HCT116 (cell line): ENCODE measurements around the gene MEIS1. TPM values are rescaled to one million over a fixed set of nuclear protein-coding genes. Genes with fewer than 3 reads are reported as not detected.

Source experiments
- ATAC-seq: fragments of 200-7000 bp; cut with Tn5 transposase; 2 replicates; pipeline ENCODE4 v1.9.1; 2020; ENCODE audit warnings: mild to moderate bottlenecking, moderate library complexity
- BruUV-seq: library from RNA; stranded (reverse); fragments of 400-500 nt; replicated peaks from 2 replicates; lab custom pipeline; 2021; lab: Mats Ljungman, UMichigan
- CTCF ChIA-PET: fragments of 300-600 bp; sonication (Branson Sonifier 250); formaldehyde crosslinking; loops from one replicate; lab custom pipeline; 2021; ENCODE audit warnings: antibody characterized with exemption; lab: Charles Lee
- POLR2A ChIA-PET: fragments of 300-600, 350-600 bp; sonication (Branson Sonifier 250); formaldehyde crosslinking; loops from one replicate; lab custom pipeline; 2021; ENCODE audit warnings: antibody characterized with exemption; lab: Charles Lee
- RAD21 ChIA-PET, 2 experiments: fragments of 300-600 bp; sonication (Branson Sonifier 250); formaldehyde crosslinking; loops; one replicate each; lab custom pipeline; 2023; ENCODE audit warnings: low total read pairs in 2 of 2; ENCODE audit not compliant: uncharacterized antibody in 2 of 2, unreplicated experiment in 2 of 2, low non-redundant PET in 1 of 2; lab: Charles Lee
- DNase-seq: peaks from one replicate; pipeline ENCODE4 v3.0.0-alpha.2; 2010; ENCODE audit warnings: low read depth, low spot score
- H2AFZ ChIP-seq: fragments of 200-600 bp; shearing (Covaris generic), sonication (generic); 2 replicates; pipeline ENCODE4 v1.6.1; 2017; ENCODE audit warnings: low read depth, mixed run types, mixed read lengths, antibody characterized with exemption, low read length; ENCODE audit not compliant: poor library complexity, severe bottlenecking
- H3K27ac ChIP-seq: 2 replicates; pipeline ENCODE4 v1.5.1; 2012; ENCODE audit warnings: low read depth, low read length
- H3K27me3 ChIP-seq: fragments of 200-600 bp; sonication (generic); 2 replicates; pipeline ENCODE4 v1.6.1; 2016; ENCODE audit warnings: mixed run types, low read length, mixed read lengths; ENCODE audit not compliant: insufficient read depth
- H3K36me3 ChIP-seq, 2 experiments: fragments of 200-500 bp in 1 of 2; fragments of 200-600 bp in 1 of 2; sonication (Bioruptor generic) in 1 of 2; sonication (generic) in 1 of 2; 2 replicates each; pipeline versions ENCODE4 v1.5.1 to v1.6.1; 2014 to 2016; ENCODE audit warnings: low read length in 2 of 2, inconsistent platforms in 1 of 2, mixed read lengths in 1 of 2, mixed run types in 1 of 2; ENCODE audit not compliant: insufficient read depth in 2 of 2, control insufficient read depth in 1 of 2
- H3K4me1 ChIP-seq, 2 experiments: fragments of 200-600 bp in 1 of 2; sonication (generic) in 1 of 2; 2 replicates each; pipeline versions ENCODE4 v1.5.1 to v1.6.1; 2012 to 2017; ENCODE audit warnings: low read length in 2 of 2, inconsistent platforms in 1 of 2, mild to moderate bottlenecking in 1 of 2, mixed read lengths in 1 of 2, mixed run types in 1 of 2, moderate library complexity in 1 of 2; ENCODE audit not compliant: insufficient read depth in 2 of 2, control insufficient read depth in 1 of 2
- H3K4me2 ChIP-seq: fragments of 200-600 bp; sonication (generic); 2 replicates; pipeline ENCODE4 v1.6.1; 2017; ENCODE audit warnings: mixed run types, low read length, mixed read lengths
- H3K4me3 ChIP-seq, 2 experiments: fragments of 200-600 bp in 1 of 2; sonication (generic) in 1 of 2; replicated peaks in 1 of 2; 2 replicates each; pipeline ENCODE4 v1.5.1; 2011 to 2016; ENCODE audit warnings: low read length in 2 of 2, control low read depth in 1 of 2, low read depth in 1 of 2, mild to moderate bottlenecking in 1 of 2, mixed read lengths in 1 of 2, mixed run types in 1 of 2
- H3K79me2 ChIP-seq: fragments of 200-600 bp; sonication (generic); 2 replicates; pipeline ENCODE4 v1.6.1; 2017; ENCODE audit warnings: mild to moderate bottlenecking, mixed run types, low read length, moderate library complexity, mixed read lengths; ENCODE audit not compliant: insufficient read depth
- H3K9ac ChIP-seq: fragments of 200-600 bp; sonication (generic); 2 replicates; pipeline ENCODE4 v1.6.1; 2016; ENCODE audit warnings: low read length, mixed read lengths
- H3K9me2 ChIP-seq: fragments of 200-600 bp; sonication (generic), shearing (Covaris generic); 2 replicates; pipeline ENCODE4 v1.6.1; 2017; ENCODE audit warnings: mixed run types, mild to moderate bottlenecking, moderate library complexity; ENCODE audit not compliant: insufficient read depth
- H3K9me3 ChIP-seq, 2 experiments: fragments of 200-500 bp in 1 of 2; fragments of 200-600 bp in 1 of 2; sonication (Bioruptor generic) in 1 of 2; sonication (generic) in 1 of 2; 2 replicates each; pipeline ENCODE4 v1.6.1; 2014 to 2017; ENCODE audit warnings: low read length in 2 of 2, mixed read lengths in 2 of 2, inconsistent platforms in 1 of 2, low read depth in 1 of 2, mild to moderate bottlenecking in 1 of 2, mixed run types in 1 of 2, moderate library complexity in 1 of 2; ENCODE audit not compliant: control insufficient read depth in 1 of 2, insufficient read depth in 1 of 2
- H4K20me1 ChIP-seq: fragments of 200-600 bp; sonication (generic), shearing (Covaris generic); 2 replicates; pipeline ENCODE4 v1.6.1; 2017; ENCODE audit warnings: mixed run types, mild to moderate bottlenecking, moderate library complexity; ENCODE audit not compliant: insufficient read depth
- CEBPB ChIP-seq: IDR thresholded peaks from 2 replicates; pipeline ENCODE4 v1.6.1; 2012; ENCODE audit warnings: low read depth
- EGR1 ChIP-seq: IDR thresholded peaks from 2 replicates; pipeline ENCODE4 v1.6.1; 2012; ENCODE audit warnings: low read depth
- ELF1 ChIP-seq: IDR thresholded peaks from 2 replicates; pipeline ENCODE4 v1.6.1; 2012; ENCODE audit warnings: low read depth, borderline replicate concordance
- EZH2 ChIP-seq: fragments of 200-600 bp; sonication (generic); IDR thresholded peaks from 2 replicates; pipeline ENCODE4 v1.6.1; 2017; ENCODE audit warnings: antibody characterized with exemption, mixed run types
- FOSL1 ChIP-seq: IDR thresholded peaks from 2 replicates; pipeline ENCODE4 v1.6.1; 2012; ENCODE audit warnings: low read depth
- MAX ChIP-seq: IDR thresholded peaks from 2 replicates; pipeline ENCODE4 v1.6.1; 2012
- POLR2A ChIP-seq: IDR thresholded peaks from 2 replicates; pipeline ENCODE4 v1.7.0; 2011; ENCODE audit warnings: borderline replicate concordance; ENCODE audit not compliant: insufficient read depth, insufficient read length; ENCODE audit errors: extremely low read depth
- RAD21 ChIP-seq: IDR thresholded peaks from 2 replicates; pipeline ENCODE4 v1.6.1; 2012; ENCODE audit warnings: low read depth, mild to moderate bottlenecking
- SIN3A ChIP-seq: IDR thresholded peaks from 2 replicates; pipeline ENCODE4 v1.6.1; 2012; ENCODE audit warnings: low read depth
- ZNF274 ChIP-seq: fragments of 200-500 bp; sonication (Bioruptor generic); IDR thresholded peaks from 2 replicates; pipeline ENCODE4 v1.6.1; 2014; ENCODE audit warnings: mild to moderate bottlenecking, low read depth, low read length, inconsistent platforms
- intact Hi-C: fragments of 100-400 bp; cut with micrococcal nuclease; formaldehyde crosslinking; loops from 2 replicates; pipeline ENCODE4 v1.10.0; 2022
- total RNA-seq: library from RNA; stranded (reverse); gene quantifications from one replicate; pipeline ENCODE4 v1.2.1, GENCODE V29; 2021; ENCODE audit not compliant: unreplicated experiment

MEIS1 gene
- total RNA-seq, 1 experiment from 2014 or later, result 0.32 TPM

DNA sequence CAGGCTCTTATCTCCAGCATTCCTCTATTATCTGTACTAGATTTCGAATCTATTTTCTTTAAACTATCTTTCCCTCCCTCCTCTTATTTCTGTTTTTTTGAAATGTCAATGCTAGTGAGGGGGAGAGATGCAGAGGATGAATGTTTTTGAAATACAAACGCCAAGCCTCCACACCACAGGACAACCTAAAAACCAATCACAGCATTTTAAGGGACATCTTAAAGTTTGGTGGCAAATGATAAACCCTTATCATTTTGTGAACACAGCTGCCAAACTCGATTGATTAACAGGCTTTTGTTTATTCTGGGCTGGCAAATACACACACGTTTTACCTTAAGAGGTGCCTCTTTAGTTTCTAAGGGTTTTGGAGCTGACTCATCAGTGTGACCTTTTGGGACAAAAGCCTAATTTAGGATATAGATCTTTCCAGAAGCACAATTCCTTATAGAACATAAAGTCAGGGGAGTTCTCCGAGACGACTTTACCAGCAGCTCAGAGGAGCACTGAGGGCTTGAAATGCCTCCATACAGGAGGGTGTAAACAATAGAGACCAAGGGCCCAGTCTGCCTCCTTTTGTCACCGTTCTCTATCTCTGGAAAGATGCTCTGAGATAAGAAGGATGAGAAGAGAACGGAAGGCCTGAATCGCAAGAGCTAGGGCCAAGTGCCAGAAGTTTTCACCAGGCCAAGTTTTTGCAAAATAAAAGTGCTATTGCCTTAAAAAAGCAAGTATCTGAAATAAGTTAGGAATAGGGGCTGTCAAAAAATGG lies 4.2 kb upstream of the MEIS1 start:
- no TSS peak for BruUV-seq
- Histone ChIP-seq H3K27ac (no peak overlapping the region), H3K4me1 (no peaks in the 10 kb centered on the region), H4K20me1 (no peaks in the 10 kb centered on the region), H3K27me3 (no peaks in the 10 kb centered on the region), H3K79me2 (no peaks in the 10 kb centered on the region), H3K9me2 (no peaks in the 10 kb centered on the region), H3K9ac (no peak overlapping the region), H3K4me3 (no peak overlapping the region), H2AFZ (no peak overlapping the region), H3K9me3 (no peaks in the 10 kb centered on the region), H3K36me3 (no peaks in the 10 kb centered on the region), H3K4me2 (no peak overlapping the region)
- ATAC-seq, result no peak
- DNase-seq, result no peak
- POLR2A ChIA-PET, result no interaction called here
- CTCF ChIA-PET, result no interaction called here
- RAD21 ChIA-PET, result no interaction called here
- TF ChIP-seq EGR1 (no peak), FOSL1 (no peak), POLR2A (no peak), SIN3A (no peak), ELF1 (no peak), CEBPB (no peak), RAD21 (no peak), ZNF274 (no peak), EZH2 (no peak)
- intact Hi-C loops, result no loop called here

DNA sequence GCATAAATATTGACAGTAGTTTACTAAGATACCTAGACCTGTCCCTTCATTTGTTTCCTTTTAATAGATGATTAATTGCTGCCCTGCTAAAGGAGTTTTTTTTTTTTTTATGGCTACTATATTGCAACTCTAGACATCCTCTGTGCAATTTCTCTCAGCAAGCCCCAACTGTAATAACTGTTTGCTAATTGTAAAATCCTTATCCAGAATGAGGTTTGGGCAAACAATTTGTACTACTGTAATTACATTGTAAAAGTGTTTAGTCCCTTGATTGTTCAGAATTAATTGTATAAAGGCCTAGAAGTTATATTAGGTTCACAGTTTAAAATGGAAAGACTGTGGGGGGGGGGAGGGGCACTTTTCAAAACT lies 3.7 kb upstream of the MEIS1 start:
- DNase-seq, result no peak
- no peak overlapping the region for H3K4me2 ChIP-seq
- ChIA-PET CTCF (no interaction called here), POLR2A (no interaction called here), RAD21 (no interaction called here)
- no TSS peak for BruUV-seq
- H3K27me3 ChIP-seq, result no peaks in the 10 kb centered on the region
- no peak overlapping the region for H3K27ac ChIP-seq
- H3K4me1 ChIP-seq, result no peaks in the 10 kb centered on the region
- no peak overlapping the region for H3K4me3 ChIP-seq
- intact Hi-C loops, result no loop called here
- no peak overlapping the region for H3K9ac ChIP-seq
- H4K20me1 ChIP-seq, result no peaks in the 10 kb centered on the region
- H3K9me2 ChIP-seq, result no peaks in the 10 kb centered on the region
- no peaks in the 10 kb centered on the region for H3K36me3 ChIP-seq
- H3K9me3 ChIP-seq, result no peaks in the 10 kb centered on the region
- no peak for ATAC-seq
- H3K79me2 ChIP-seq, result no peaks in the 10 kb centered on the region
- no peak for TF ChIP-seq MAX
- TF ChIP-seq POLR2A, result no peak
- no peak overlapping the region for H2AFZ ChIP-seq
